LoVo (cell line): ENCODE data around the gene KCNG4.
"Not testable (repeated sequence)": the region's sequence is repeated elsewhere in the genome, so short reads cannot be mapped to it uniquely, and the experiment has no call there.

ENCODE experiments used
- DNase-seq: peaks from one replicate; pipeline ENCODE4 v3.0.0-alpha.2; 2016; ENCODE audit warnings: low spot score

KCNG4 gene

DNA sequence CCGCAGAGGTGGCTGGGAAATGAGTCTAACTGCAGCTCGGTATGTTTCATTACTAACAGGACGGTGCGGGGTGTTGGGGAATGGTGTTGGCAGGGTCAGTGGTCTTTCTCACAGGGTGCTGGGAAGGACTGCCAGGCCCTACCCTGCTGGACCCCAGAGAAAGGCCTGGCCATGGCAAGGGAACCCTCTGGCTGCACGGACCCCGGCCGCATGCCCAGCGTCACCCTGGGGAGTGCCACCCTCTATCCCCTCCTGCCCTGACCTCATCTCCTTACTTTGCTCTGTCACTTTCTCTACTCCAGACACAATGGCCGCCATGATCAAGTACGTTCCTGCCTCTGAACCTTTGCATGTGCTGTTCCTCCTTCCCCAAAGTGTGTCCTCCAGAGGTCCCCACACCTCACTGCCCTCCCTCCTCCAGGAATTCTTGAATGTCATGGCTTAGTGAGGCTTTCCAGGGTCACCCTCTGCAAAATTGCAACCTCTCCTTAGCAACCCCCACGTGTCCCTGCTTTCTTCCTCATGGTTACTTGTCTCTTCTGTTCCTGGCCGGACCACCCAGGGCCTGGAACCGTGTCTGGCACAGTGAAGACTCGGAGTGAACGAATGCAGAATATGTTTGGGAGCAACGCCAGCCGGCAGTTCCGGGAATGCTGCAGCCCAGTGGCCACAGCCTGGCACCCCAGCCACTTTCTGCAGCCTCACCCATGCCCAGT is 33.7 kb downstream of the KCNG4 start:
- DNase-seq: no peak

DNA sequence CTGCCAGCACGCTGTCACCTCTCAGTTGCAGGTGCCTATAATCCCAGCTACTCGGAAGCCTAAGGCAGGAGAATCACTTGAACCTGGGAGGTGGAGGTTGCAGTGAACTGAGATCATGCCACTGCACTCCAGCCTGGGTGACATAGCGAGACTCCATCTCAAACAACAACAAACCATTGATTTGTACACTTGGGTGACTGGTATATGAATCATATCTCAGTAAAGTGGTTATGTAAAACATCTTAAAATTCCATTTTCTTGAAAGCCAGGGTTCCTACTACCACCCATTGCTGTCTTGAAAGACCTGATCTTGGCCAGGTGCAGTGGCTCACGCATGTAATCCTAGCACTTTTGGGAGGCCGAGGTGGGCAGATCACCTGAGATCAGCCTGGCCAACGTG is 34.7 kb downstream of the KCNG4 start:
- DNase-seq: not testable (repeated sequence)

DNA sequence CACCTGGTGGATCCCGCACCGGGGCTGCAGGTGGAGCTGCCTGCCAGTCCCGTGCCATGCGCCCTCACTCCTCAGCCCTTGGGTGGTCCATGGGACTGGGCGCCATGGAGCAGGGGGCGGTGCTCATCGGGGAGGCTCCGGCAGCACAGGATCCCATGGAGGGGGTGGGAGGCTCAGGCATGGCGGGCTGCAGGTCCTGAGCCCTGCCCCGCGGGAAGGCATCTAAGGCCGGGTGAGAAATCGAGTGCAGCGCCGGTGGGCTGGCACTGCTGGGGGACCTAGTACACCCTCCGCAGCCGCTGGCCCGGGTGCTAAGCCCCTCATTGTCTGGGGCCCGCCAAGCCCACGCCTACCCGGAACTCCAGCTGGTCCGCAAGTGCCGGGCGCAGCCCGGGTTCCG is 35.3 kb downstream of the KCNG4 start:
- DNase-seq: not testable (repeated sequence)

DNA sequence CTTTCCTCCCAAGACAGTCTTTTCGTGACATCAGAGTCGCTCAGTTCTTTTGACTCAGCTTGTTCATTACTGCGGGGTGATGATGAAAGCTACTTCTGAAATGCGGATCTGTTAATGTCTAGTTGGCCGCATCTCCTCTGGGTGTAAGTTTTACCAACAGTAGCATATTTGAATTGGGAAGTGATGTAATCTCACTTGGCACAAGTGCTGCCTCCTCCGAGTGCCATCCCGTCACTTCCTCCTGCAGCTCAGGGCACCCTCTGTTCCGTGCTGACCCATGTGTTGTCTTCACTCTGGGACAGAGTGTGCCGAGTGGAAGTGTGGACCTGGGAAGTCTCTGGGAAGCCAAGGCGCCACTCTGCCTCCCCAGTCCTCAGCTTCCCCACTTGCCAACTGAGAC is 40.0 kb downstream of the KCNG4 start:
- no peak for DNase-seq

DNA sequence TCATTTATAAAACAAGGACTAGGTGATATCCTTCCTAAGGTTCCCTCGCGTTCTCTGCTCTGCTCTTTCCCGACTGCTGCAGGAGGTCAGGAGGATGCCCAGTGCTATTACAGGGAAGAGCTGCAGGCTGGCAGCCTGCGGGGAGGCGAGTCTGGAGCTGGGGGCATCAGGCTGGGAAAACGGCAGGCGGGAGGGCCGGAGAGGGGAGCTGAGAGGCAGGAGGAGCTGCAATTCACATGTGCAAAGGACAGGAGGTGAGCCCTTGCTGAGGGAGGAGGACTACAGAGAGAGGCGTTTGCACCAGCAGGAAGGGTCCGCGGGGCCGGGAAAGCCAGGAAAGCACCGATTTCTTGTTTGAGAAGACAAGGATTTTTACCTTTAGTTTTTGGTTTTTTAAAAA is 40.7 kb downstream of the KCNG4 start:
- no peak for DNase-seq

DNA sequence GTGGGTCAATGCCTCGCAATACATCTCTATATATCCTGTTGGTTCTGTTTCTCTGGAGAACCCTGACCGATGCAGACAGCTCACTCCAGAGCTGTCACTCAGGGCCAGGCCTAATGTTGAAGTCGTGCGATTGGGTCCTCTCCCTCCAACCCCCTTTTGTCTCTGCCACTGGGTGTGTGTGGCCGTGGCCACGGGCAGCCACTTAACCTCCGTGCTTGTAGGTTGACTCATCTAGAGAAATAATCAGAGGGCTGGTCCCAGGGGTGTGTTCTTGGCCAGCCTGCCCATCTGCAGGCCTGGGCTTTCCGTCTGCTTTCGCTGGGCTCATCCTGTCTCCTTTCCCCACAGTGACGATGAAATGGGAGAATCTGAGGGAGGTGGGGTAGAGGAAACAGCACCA is 41.4 kb downstream of the KCNG4 start:
- peak; percentile 12 for DNase-seq

DNA sequence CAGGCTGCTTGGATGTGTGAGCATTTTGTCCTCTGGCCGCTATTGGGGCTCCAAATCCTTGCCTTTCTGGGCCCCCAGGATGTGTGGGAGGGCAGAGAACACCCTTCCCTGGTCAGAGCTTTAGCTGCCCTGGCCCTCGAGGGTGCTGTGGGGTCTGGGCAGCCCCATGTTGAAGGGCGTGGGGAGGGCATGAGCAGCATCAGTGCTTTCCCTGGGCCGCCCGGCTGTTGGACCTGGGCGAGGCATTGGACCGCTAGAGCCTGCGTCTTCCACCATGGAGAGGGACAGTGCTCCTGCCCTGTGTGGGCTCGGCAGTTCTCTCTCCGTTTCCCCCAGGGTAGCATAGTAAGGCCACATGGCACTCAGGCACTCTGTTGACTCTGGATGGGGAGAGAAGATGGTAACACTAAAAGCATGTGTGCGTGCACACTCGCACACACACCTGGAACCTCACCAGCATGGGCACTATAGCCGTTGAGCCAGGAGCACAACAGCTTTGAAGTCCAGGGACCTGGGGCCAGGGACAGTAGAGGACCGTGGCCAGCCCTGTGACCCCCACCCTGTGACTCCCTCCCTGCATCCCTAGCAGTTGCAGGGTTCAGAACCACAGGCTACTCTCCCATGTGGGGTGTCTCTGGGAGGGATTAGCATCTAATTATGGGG is 42.2 kb downstream of the KCNG4 start:
- DNase-seq: no peak

DNA sequence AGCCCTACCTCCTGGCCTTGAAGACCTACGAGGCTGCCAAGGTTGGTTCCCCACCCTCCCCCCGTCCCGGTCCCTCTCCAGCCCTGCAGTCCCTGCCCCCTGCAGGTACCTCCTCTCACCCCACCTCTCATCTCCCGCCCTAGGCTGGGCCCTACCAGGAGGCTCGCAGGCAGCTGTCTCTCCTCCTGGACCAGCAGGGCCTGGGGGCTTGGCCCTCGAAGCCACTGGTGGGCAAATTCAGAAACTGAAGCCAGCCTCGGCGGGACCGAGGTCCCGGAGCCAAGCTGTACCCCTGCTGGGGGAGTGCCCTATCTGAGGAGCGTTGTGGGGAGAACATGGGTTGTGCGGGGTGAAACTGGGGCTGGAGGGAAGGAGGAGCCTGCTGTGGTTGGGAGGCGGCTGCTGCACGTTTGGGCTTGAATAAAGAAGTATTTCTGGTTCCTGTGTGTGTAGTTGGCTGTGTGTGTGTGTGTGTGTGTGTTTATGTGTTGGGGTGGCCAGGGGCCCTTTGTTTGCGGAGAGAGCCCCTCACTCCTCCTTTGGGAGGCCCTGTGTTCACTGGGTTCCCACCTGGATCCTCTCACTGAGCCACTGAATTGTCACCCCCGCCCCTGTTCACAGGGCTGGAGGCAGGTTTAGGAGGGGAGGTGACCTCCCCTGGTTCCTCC is 43.0 kb downstream of the KCNG4 start:
- no peak for DNase-seq

DNA sequence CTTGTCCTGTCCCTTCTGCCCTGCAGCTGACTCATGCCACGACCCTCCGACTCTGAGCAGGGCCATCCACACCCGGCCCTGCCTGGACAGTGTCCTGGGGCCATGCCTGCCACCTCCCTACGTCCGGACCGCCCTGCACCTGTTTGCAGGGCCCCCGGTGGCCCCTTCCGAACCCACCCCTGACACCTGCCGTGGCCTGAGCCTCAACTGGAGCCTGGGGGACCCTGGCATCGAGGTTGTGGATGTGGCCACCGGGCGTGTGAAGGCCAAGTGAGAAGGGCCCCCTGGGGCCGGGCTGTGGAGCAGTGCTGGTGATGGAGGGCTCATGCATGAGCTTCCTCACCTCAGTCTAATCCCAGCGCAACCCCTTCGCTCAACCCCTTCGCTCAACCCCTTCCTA is 43.7 kb downstream of the KCNG4 start:
- no peak for DNase-seq

DNA sequence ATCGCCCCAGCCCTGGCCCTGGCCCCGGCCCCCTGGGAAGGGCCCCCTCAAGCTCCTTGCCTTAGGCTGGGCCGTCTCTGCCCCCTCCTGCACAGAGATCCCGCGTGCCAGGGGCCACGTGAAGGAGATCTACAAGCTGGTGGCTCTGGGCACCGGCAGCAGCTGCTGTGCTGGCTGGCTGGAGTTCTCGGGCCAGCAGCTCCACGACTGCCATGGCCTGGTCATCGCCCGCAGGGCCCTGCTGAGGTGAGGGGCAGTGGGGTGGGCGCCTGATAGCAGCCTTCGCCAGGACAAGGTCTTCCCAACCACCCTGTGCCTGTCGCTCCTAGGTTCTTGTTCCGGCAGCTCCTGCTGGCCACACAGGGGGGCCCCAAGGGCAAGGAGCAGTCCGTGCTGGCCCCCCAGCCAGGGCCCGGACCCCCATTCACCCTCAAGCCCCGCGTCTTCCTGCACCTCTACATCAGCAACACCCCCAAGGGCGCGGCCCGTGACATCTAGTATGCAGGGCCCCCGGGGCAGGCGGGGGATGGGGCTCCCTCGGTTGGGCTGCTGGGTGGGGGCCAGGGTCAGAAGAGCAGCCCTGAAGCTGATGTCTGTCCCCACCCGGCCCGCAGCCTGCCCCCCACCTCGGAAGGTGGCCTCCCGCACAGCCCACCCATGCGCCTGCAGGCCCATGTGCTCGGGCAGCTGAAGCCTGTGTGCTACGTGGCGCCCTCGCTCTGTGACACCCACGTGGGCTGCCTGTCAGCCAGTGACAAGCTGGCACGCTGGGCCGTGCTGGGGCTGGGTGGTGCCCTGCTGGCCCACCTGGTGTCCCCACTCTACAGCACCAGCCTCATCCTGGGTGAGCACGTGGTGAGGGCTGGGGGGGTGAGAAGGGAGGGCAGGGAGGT is 44.4 kb downstream of the KCNG4 start:
- no peak for DNase-seq

DNA sequence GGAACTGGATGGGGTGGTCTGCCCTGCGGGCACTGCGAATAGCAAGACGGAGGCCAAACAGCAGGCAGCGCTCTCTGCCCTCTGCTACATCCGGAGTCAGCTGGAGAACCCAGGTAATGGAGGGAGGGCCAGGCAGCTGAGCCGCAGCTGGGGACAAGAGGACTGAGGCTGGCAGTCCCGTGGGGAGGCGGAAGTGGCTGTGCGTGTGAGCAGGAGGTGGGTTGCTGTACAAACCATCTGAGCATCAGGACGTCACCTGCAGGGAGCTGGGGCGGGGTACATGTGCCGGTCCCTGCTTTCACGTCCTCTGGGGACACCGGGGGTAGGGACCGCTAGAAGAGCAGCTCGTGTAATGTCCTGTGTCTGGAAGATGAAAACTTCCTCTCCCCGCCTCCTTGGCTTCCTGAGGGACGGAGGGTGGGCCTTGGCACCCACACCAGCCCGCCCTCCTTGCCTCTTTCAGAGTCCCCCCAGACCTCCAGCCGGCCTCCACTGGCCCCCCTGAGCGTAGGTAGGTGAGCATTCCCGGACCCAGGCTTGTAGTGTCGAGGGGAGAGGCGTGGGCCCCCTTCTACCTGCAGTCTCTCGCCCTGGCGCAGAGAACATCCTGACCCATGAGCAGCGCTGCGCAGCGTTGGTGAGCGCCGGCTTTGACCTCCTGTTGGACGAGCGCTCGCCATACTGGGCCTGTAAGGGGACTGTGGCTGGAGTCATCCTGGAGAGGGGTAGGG is 45.2 kb downstream of the KCNG4 start:
- DNase-seq: no peak

DNA sequence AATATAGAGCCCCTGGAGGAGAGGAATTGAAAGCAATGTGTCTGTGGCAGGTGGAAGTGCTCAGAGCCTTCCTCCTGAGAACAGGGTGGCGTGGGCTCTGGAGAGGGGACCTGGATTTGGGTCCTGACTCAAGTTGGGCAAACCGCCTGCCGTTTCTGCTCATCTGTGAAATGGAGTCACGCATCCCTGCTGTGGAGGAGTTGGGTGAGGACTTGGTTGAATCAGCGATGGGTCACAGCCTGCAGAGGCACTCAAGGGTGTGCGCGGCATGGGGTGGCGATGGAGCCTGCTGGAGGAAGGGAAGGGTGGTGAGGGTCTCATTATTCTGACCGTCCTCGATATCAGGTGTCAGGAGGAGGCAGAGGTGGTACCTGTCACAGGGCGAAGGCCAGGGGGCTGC is 45.8 kb downstream of the KCNG4 start:
- no peak for DNase-seq

DNA sequence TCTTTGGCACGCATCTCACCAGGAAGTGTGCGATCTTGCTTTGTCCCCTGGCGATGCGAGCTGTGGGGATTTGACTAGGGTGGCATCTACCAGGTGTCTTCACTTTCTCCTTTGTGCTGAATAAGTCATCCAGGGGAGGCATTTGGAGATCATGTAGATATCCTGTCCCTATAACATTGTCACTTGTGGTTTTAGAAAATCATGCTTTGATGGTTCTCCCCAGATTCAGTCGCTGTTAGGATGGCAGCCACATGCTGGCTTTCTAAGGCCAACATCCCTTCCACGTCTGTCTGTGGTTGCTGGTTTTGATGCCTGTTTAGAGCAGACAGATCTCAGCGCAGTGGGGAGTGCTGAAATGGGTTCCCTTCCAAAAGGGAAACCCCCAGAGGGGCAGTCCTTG is 46.3 kb downstream of the KCNG4 start:
- no peak for DNase-seq

DNA sequence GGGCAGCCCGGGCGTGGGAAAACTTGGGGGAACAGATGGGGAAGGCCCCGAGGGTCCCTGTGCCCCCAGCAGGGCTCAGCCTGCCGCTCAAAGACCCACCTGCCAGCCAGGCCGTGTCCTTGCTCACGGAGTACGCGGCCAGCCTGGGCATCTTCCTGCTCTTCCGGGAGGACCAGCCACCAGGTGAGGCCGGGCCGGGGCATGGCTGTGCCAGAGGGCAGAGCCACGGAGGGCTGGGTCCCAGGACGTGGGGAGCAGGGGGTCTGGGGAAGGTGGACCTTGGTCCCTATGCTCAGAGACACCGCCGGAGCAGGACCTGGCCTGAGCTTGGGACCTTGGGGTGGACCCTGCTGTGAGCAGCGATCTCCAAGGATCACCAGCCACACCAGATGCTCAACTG is 48.3 kb downstream of the KCNG4 start:
- no peak for DNase-seq

DNA sequence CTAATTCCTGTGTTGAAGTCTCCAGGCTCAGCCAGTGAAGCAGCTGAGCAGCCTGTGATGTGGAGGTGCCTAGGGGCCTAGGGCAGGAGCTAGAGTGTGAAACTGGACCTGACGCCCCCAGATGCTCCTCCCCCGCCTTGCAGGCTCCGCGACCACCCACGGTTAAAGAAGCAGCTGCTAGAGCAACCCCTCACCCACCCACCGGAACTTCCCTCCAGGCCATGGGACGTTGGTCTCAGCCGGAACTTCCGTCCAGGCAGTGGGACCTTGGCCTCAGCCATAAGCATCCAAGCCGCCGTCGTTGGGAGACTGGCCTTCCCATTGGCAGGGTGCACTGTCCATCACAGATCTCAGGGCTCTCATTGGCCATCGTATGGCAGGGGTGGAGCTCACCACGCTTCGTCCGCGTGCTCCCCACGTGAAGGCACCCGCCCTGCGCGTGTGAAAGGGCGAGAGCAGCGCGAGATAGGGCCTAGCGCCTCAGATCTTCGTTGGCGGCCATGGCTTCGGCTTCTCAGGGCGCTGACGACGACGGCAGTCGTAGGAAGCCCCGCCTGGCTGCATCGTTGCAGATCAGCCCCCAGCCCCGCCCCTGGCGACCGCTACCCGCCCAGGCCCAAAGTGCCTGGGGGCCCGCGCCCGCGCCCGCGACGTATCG is 49.0 kb downstream of the KCNG4 start, which contains the start of gene ADAD2:
Gene ADAD2, plus strand, starts transcription at position 427 of the 658 bp plus-strand sequence. Its CDS starts 74 bp downstream, at position 501.
- no peak for DNase-seq

DNA sequence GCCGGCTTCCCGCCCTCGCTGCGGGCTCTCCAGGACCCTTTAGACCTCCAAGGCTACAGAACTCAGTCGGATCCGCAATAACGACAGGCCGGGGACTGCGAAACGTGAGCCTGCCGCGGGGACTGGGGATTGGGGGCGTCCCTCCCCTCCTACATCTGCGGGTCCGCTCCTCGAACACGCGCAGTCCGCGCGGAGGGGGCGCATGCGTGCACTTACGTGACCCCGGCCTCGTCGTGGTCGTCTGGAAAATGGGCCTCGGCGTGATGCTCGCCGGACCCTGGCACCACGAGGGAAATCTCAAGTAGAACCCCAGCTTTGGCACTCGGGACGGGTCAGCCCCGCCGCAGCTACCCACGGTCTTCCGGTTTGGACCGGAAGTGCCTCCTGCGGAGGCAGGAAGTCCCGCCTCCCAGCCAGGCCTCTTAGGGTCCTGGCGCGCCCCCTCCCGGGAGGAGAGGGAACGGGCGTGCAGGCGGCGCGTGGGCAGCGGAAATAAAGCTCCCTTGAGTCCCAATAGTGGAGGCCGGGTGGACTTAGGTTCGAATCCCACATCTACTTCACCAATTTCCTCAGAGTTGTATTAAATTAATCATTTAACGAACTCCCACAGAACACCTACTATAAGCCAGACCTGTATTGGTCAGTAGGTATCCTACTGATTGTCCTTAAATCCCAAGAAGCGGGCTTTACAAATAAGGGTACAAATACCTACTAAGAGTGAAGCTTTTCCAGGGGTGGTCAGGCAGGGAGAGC is 53.0 kb downstream of the KCNG4 start, which contains the start of gene TAF1C:
Gene TAF1C, minus strand, starts transcription at position 373 of the 753 bp plus-strand sequence. CDS start 2,069 bp downstream, outside the sequence.
- peak; percentile 95 for DNase-seq

DNA sequence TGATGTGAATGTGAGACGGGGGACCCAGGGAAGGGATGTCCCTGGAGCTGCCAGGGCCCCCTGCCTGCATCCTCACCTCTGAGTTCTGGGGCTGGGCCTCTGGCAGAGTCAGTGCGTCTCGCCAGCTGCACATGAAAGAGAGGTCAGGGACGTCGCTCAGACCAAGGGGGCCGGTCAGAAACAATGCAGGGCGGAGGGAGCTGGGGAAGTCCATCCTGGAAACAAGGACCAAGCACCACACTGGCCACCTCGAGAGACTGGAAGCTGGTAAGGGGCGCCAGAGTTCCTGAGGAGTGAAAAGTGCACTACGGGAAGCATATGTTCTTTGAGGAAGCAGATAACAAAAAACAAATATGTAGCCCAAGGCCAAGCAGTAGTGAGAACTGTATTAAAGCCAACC is 55.0 kb downstream of the KCNG4 start:
- DNase-seq: no peak

DNA sequence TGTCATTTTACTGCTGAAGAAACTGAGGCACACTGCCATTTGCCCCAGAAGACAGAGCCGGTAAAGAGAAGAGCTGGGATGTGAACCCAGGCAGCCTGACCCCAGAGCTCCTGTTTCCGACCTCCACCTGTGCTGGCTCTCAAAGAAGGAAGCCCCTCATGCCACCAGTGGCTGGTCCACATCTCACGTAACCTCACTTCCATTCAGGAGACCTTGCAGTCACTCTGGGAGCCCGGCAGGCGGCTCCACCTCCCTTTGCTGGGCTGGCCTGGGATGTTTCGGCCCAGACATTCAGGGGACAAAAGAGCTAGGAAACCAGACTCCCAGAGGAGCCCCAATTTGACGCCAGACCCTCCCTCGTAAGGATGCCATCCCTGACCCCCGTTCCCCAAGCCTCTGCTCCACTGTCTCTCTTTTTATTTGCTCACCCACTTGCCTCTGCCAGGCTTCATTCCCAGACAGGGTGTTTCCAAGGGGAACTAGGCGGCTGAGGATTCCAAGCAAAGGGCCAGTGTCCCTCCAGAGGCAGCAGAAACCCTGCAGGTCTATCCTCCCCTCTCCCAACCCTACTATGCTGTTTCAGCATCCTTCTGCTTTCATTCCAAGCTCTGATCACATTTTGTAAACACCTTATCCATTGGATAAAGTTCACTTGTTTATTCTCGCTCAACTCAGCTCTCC is 55.8 kb downstream of the KCNG4 start:
- no peak for DNase-seq

DNA sequence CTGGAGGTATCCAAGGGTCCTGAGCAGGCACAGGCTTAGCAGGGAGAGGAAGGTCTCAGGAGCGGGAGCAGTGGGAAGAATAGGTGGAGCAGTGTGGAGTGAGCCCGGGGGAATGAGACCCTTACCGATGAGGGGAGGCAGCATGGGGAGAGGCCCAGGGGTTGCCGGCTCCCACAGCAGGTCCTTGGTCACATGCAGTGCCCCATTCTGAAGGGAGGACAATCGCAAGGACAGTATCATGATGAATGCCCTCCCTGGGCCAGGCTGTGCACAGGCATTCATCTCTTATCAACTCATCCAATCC is 56.3 kb downstream of the KCNG4 start:
- no peak for DNase-seq
